Upper lobe of left lung (tissue), 6 donors: ENCODE measurements around the gene ACAN. TPM values are rescaled to one million over a fixed set of nuclear protein-coding genes. Genes with fewer than 3 reads are reported as not detected.
A peak's percentile ranks its signal among the peaks of the same experiment; 100 is the strongest.

Experiments used
- ATAC-seq, 2 donors: fragments of 200-7000 bp; cut with Tn5 transposase; one replicate each; pipeline ENCODE4 v1.9.1; 2022; ENCODE audit warnings: mild to moderate bottlenecking in 2 of 2, moderate library complexity in 2 of 2; ENCODE audit not compliant: low FRiP score in 2 of 2
- DNase-seq, 2 donors: peaks; one replicate each; pipeline ENCODE4 v3.0.0-alpha.2; 2019 to 2020
- H3K27ac ChIP-seq, 4 donors: fragments of 200-600 bp; sonication (generic); one replicate each; pipeline ENCODE4 v1.5.1; 2016 to 2019
- H3K27me3 ChIP-seq, 4 donors: fragments of 200-600 bp; sonication (generic); one replicate each; pipeline ENCODE4 v1.5.1; 2017 to 2019
- H3K36me3 ChIP-seq, 4 donors: fragments of 200-600 bp; sonication (generic); one replicate each; pipeline ENCODE4 v1.5.1; 2016 to 2019
- H3K4me1 ChIP-seq, 4 donors: fragments of 200-600 bp; sonication (generic); one replicate each; pipeline ENCODE4 v1.5.1; 2018 to 2019
- H3K4me3 ChIP-seq, 4 donors: fragments of 200-600 bp; sonication (generic); one replicate each; pipeline ENCODE4 v1.5.1; 2017 to 2019; ENCODE audit warnings: mild to moderate bottlenecking in 2 of 4, moderate library complexity in 1 of 4
- H3K9me3 ChIP-seq, 4 donors: fragments of 200-600 bp; sonication (generic); one replicate each; pipeline ENCODE4 v1.5.1; 2018 to 2019
- EP300 ChIP-seq, 4 donors: sonication (generic); formaldehyde crosslinking; IDR thresholded peaks; one replicate each; pipeline ENCODE4 v1.5.1; 2017; ENCODE audit warnings: antibody characterized with exemption in 4 of 4, control low read depth in 2 of 4
- POLR2A ChIP-seq, 4 donors: fragments of 450-650 bp; IDR thresholded peaks; one replicate each; pipeline ENCODE4 v1.5.1; 2016 to 2017; ENCODE audit warnings: antibody characterized with exemption in 4 of 4, mild to moderate bottlenecking in 2 of 4
- POLR2AphosphoS5 ChIP-seq, 2 donors: sonication (generic); formaldehyde crosslinking; IDR thresholded peaks; one replicate each; pipeline ENCODE4 v1.5.1; 2017; ENCODE audit warnings: antibody characterized with exemption in 2 of 2
- WGBS, 2 donors: methylation state at CpG; one replicate each; pipeline ENCODE4 v1.1.5; 2017 to 2018; 5-methylcytosine and 5-hydroxymethylcytosine counted together
- total RNA-seq, 6 donors: library from RNA; depleted of rRNA in 4 of 6; stranded (reverse); fragments of >200 nt in 4 of 6; gene quantifications; one replicate each; pipeline versions ENCODE4 v1.1.0 to v1.2.1, GENCODE V29; 2016 to 2021
- TF ChIP-seq, protein P1 (sequence below), 6 experiments: fragments of 450-650 bp in 4 of 6; fragments of 200-600 bp in 2 of 6; sonication (generic) in 2 of 6; IDR thresholded peaks; one replicate each; pipeline ENCODE4 v1.5.1; 2016 to 2019; ENCODE audit warnings: antibody characterized with exemption in 6 of 6
- donor health status: DM: no; HTN: no; CAD: no; lungs with moderate emphysema.
- donor health status: DM: no; HTN: yes; CAD: no; lungs with severe emphysema.

The ACAN gene
- total RNA-seq, 6 donors from 2014 or later, result 0.24 to 1.6 (median 0.46) TPM; not detected in 3

DNA sequence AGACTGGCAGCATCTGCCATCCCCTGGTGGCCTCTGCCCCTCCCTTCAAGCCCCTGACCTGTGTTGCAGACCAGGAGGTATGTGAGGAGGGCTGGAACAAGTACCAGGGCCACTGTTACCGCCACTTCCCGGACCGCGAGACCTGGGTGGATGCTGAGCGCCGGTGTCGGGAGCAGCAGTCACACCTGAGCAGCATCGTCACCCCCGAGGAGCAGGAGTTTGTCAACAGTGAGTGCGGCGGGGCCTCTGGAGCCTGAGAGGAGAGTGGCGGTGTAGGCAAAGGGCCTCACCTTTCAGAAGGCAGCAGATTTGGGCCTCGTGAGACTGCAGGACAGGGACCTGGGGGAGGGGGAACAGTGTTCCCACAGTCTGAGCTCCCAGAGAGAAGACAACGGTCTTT, 68.1 kb downstream of the ACAN start:
- no peaks in the 10 kb centered on the region for H3K27me3 ChIP-seq

DNA sequence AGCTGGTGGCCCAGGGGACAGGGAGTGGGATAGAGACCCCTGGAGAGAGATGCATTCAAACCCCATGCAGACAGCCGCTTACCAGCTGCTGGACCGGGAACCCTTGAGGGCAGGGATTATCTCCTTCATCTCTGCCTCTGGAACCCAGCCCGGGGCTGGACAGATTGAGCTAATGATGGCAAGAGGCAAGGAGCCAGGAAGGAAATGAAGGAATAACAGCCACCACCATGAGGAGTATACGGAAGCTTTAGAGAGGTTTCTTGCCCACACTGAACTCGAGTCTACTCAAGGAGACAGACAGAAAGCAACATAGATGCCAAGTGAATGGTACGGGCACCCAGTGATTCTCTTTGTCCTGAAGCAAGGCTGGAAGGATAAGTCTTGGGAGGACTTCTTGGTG, 68.9 kb downstream of the ACAN start:
- DNase-seq (no peak), ATAC-seq (no peak)
- Histone ChIP-seq H3K9me3 (no peaks in the 10 kb centered on the region), H3K4me3 (no peak overlapping the region), H3K4me1 (no peaks in the 10 kb centered on the region), H3K36me3 (no peaks in the 10 kb centered on the region), H3K27me3 (no peaks in the 10 kb centered on the region), H3K27ac (no peak overlapping the region)
- TF ChIP-seq, protein P1, sequence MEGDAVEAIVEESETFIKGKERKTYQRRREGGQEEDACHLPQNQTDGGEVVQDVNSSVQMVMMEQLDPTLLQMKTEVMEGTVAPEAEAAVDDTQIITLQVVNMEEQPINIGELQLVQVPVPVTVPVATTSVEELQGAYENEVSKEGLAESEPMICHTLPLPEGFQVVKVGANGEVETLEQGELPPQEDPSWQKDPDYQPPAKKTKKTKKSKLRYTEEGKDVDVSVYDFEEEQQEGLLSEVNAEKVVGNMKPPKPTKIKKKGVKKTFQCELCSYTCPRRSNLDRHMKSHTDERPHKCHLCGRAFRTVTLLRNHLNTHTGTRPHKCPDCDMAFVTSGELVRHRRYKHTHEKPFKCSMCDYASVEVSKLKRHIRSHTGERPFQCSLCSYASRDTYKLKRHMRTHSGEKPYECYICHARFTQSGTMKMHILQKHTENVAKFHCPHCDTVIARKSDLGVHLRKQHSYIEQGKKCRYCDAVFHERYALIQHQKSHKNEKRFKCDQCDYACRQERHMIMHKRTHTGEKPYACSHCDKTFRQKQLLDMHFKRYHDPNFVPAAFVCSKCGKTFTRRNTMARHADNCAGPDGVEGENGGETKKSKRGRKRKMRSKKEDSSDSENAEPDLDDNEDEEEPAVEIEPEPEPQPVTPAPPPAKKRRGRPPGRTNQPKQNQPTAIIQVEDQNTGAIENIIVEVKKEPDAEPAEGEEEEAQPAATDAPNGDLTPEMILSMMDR (IDR thresholded peaks at IDR 0.05), result no peak
- no peak for TF ChIP-seq POLR2A (IDR thresholded peaks at IDR 0.05)
- no peak for TF ChIP-seq POLR2AphosphoS5 (IDR thresholded peaks at IDR 0.05)
- no peak for TF ChIP-seq EP300 (IDR thresholded peaks at IDR 0.05)
- WGBS, 2 donors, result 65 to 72% methylated on average over 6 of the region's 6 CpGs

More for the DNA sequence above, 68.1 kb downstream of the ACAN start:
- DNase-seq (peak in 1 of 2 donors; percentile 69), ATAC-seq (no peak)
- no peak for TF ChIP-seq POLR2A (IDR thresholded peaks at IDR 0.05)
- no peak for TF ChIP-seq POLR2AphosphoS5 (IDR thresholded peaks at IDR 0.05)
- no peak for TF ChIP-seq EP300 (IDR thresholded peaks at IDR 0.05)
- TF ChIP-seq, protein P1 (IDR thresholded peaks at IDR 0.05), result no peak
- H3K9me3 ChIP-seq, result no peaks in the 10 kb centered on the region
- no peak overlapping the region for H3K27ac ChIP-seq
- H3K36me3 ChIP-seq, result no peaks in the 10 kb centered on the region
- 79 to 83% methylated on average over 2 to 13 of the region's 14 CpGs for WGBS, 2 donors
- no peak overlapping the region for H3K4me3 ChIP-seq
- no peaks in the 10 kb centered on the region for H3K4me1 ChIP-seq

DNA sequence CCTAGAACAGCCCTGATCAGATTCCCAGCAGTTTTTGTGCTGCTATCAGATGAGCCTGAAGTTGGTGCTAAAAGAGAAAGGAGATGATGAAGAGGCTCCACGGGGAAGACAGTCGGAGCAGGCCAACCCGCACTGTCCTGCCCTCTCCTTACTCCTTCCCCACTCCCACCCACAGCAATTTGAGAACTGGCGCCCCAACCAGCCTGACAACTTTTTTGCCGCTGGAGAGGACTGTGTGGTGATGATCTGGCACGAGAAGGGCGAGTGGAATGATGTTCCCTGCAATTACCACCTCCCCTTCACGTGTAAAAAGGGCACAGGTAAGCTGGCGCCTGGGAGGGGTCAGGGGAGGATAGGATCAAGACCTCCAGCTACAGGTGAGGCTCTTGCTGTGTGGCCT, 69.5 kb downstream of the ACAN start:
- TF ChIP-seq POLR2AphosphoS5 (IDR thresholded peaks at IDR 0.05) (no peak), POLR2A (IDR thresholded peaks at IDR 0.05) (no peak), EP300 (IDR thresholded peaks at IDR 0.05) (no peak)
- TF ChIP-seq, protein P1 (IDR thresholded peaks at IDR 0.05), result no peak
- no peaks in the 10 kb centered on the region for H3K4me1 ChIP-seq
- 65 to 71% methylated on average over 8 to 9 of the region's 9 CpGs for WGBS, 2 donors
- H3K27me3 ChIP-seq, result no peaks in the 10 kb centered on the region
- H3K36me3 ChIP-seq, result peaks cover 0 to under 1% (median 0%) of the 10 kb centered on the region in 4 donors
- DNase-seq (no peak), ATAC-seq (no peak)
- H3K27ac ChIP-seq, result no peak overlapping the region
- H3K9me3 ChIP-seq, result no peaks in the 10 kb centered on the region
- H3K4me3 ChIP-seq, result no peak overlapping the region

DNA sequence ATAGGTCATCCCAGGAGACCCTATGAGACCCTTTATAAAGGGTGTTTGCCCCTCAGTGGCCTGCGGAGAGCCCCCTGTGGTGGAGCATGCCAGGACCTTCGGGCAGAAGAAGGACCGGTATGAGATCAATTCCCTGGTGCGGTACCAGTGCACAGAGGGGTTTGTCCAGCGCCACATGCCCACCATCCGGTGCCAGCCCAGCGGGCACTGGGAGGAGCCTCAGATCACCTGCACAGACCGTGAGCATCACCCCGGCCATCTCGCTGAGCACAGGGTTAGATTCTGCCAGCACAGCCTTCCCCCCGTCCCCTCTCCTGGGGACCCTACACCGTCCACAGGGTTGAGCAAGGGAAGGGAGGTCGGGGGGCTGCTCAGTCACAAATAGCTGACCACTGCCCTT, 70.5 kb downstream of the ACAN start:
- Histone ChIP-seq H3K27ac (no peak overlapping the region), H3K36me3 (peaks cover 0 to 3% (median 0%) of the 10 kb centered on the region in 4 donors), H3K4me3 (no peak overlapping the region), H3K9me3 (no peaks in the 10 kb centered on the region), H3K4me1 (no peaks in the 10 kb centered on the region), H3K27me3 (no peaks in the 10 kb centered on the region)
- no peak for ATAC-seq
- peak in 1 of 2 donors; percentile 62 for DNase-seq
- WGBS, 2 donors, result 64 to 86% methylated on average over 5 to 13 of the region's 13 CpGs
- TF ChIP-seq EP300 (IDR thresholded peaks at IDR 0.05), result no peak
- no peak for TF ChIP-seq POLR2AphosphoS5 (IDR thresholded peaks at IDR 0.05)

DNA sequence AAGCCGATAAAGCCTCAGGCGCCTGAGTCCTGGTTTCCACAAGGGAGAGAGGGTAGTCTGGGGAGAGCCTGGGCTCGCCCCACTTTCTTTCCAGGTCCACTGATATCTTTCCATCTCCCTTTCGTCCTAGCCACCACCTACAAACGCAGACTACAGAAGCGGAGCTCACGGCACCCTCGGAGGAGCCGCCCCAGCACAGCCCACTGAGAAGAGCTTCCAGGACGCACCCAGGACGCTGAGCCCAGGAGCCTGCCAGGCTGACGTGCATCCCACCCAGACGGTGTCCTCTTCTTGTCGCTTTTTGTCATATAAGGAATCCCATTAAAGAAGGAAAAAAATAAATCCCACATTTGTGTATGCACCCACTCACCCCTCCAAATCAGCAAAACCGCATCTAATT, 71.0 kb downstream of the ACAN start:
- H3K4me1 ChIP-seq, result no peaks in the 10 kb centered on the region
- WGBS, 2 donors, result 80 to 81% methylated on average over 15 of the region's 15 CpGs
- H3K27me3 ChIP-seq, result no peaks in the 10 kb centered on the region
- no peak overlapping the region for H3K4me3 ChIP-seq
- H3K27ac ChIP-seq, result no peak overlapping the region
- ATAC-seq (no peak), DNase-seq (peak in 1 of 2 donors; percentile 51)
- peaks cover 0 to 3% (median 0%) of the 10 kb centered on the region in 4 donors for H3K36me3 ChIP-seq
- TF ChIP-seq POLR2A (IDR thresholded peaks at IDR 0.05) (no peak), EP300 (IDR thresholded peaks at IDR 0.05) (no peak), POLR2AphosphoS5 (IDR thresholded peaks at IDR 0.05) (no peak)
- TF ChIP-seq, protein P1 (IDR thresholded peaks at IDR 0.05), result no peak
- H3K9me3 ChIP-seq, result no peaks in the 10 kb centered on the region
